SHP77 (cell line): Measurements from ENCODE around the gene GTF3C5.
A peak's percentile ranks its signal among the peaks of the same experiment; 100 is the strongest.
"Not testable (repeated sequence)": the region's sequence is repeated elsewhere in the genome, so short reads cannot be mapped to it uniquely, and the experiment has no call there.

Experiments used
- DNase-seq, 2 experiments: peaks; one replicate each; lab custom pipeline; 2025; lab: John Stamatoyannopoulos, UW

Gene GTF3C5

GRCh38 chr9:133070500-133070961 is 39.7 kb downstream of the GTF3C5 start:
- not testable (repeated sequence) for DNase-seq

DNA sequence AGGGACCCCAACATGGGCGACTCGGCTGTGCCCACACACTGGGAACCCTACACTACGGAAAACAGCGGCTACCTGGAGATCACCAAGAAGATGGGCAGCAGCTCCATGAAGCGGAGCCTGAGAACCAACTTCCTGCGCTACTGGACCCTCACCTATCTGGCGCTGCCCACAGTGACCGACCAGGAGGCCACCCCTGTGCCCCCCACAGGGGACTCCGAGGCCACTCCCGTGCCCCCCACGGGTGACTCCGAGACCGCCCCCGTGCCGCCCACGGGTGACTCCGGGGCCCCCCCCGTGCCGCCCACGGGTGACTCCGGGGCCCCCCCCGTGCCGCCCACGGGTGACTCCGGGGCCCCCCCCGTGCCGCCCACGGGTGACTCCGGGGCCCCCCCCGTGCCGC is 40.2 kb downstream of the GTF3C5 start:
- DNase-seq, result not testable (repeated sequence)

GRCh38 chr9:133071484-133072150 is 40.8 kb downstream of the GTF3C5 start:
- DNase-seq, result no peak

- not testable (repeated sequence) for DNase-seq
Observed at GRCh38 chr9:133072210-133072609, 41.4 kb downstream of the GTF3C5 start.

DNA sequence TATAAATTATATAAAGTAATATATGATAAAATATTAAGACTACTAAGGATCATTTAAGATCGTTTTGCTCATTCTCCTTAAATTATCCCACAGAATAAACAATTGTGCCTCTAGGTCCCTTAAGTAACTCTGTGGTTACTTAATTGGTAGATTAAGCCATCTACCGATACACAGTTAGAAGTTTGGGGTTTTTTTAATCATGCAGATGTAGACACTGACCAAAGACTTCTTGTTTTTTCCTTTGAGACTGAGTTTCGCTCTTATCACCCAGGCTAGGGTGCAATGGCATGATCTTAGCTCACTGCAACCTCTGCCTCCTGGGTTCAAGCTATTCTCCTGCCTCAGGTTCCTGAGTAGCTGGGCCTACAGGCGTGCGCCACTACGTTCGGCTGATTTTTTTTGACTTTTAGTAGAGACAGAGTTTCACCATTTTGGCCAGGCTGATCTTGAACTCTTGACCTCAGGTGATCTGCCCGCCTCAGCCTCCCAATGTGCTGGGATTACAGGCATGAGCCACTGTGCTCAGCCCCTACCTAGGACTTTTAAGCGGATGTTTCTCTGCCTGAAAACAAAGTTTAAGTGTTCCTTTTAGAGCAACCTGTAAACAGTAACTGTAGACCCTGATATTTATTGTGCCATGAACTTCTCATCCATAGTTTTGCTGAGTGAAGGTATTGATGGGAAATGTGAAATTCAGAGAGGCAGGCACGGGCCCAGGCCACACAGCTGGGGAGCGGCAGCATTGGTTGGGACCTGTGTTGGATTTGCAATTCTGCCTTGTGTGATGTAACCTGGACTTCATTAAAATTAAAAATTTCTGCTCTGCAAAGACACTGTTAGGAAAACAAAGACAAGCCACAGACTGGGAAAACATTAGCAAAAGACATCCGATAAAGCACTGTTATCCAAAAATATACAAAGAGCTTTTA is 42.6 kb downstream of the GTF3C5 start:
- DNase-seq, result no peak

- DNase-seq, result no peak
Observed at GRCh38 chr9:133074111-133074651, 43.4 kb downstream of the GTF3C5 start.

- DNase-seq, result no peak
Observed at GRCh38 chr9:133075925-133076630, 45.3 kb downstream of the GTF3C5 start.

- DNase-seq, result no peak
Observed at GRCh38 chr9:133076691-133077090, 45.9 kb downstream of the GTF3C5 start.

DNA sequence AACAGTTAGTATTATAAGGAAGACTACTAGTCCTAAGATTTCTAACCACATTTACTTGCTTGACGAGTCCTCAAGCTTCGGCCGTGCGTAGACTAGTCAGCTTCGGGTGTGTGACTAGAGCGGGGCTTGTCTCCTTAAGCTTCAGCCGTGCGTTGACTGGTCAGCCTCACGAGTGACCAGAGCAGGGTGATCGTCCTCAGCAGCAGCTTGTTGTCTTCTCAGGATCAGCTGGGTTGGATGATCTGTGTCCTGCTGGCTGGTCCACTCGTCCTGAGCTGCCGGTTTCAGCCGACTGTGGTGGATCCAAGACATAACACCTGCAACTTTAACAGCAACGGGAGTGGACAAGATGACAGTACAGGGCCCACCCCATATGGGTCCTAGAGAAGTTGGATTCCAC is 47.7 kb downstream of the GTF3C5 start:
- no peak for DNase-seq

GRCh38 chr9:133080161-133080560 is 49.4 kb downstream of the GTF3C5 start:
- DNase-seq, result no peak

- DNase-seq, result not testable (repeated sequence)
Observed at GRCh38 chr9:133080786-133081779, 50.3 kb downstream of the GTF3C5 start.

GRCh38 chr9:133081957-133082644 is 51.3 kb downstream of the GTF3C5 start:
- not testable (repeated sequence) for DNase-seq

DNA sequence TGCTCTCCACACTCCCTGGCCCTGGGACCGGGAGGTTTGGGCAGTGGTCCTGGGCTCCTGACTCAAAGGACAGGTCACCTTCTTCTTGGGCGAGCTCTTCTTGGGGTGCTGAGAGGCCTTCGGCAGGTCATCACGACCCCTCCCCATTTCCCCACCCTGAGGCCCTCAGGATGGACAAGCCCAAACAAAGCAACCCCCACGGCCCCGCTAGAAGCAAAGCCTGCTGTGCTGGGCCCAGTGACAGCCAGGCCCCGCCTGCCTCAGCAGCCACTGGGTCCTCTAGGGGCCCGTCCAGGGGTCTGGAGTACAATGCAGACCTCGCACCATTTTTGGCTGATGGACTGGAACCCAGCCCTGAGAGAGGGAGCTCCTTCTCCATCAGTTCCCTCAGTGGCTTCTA is 52.9 kb downstream of the GTF3C5 start:
- not testable (repeated sequence) for DNase-seq

- DNase-seq, result not testable (repeated sequence)
Observed at GRCh38 chr9:133086212-133086860, 55.5 kb downstream of the GTF3C5 start.

- DNase-seq, result no peak
Observed at GRCh38 chr9:133086894-133087293, 56.1 kb downstream of the GTF3C5 start.

DNA sequence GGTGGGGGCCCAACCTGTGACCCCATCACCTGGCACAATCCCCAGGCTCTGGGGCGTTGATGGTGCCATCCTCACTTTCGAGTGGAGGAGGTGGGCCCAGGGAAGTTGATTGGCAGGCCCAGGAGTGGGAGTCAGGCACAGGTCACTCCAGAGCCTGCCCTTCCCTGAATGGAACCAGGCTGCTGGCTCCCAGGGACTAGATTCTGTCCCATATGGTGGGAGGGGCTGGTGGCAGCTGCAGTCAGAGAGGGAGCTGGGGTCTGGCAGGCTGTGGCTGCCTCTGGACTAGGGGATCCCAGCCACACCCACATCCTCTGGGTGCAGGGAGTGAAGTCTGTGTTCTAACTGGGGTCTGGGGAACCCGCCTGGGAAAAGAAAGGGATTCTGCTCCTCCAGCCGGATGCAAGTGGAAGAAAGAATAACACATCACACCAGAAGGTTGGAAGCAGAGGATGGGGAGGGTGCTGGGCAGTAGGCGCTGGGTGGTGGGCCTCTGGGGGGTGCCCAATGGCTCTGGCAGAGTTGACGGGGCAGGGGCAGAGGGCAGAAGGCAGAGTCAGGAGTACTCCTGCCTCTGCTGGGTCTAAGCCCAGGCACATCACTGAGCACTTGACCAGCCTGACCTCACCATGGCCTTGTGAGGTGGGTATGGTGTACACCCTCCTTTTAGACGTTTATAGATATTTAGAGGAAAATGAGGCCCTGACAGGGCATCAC is 56.8 kb downstream of the GTF3C5 start:
- DNase-seq, result no peak

GRCh38 chr9:133088146-133088750 is 57.5 kb downstream of the GTF3C5 start:
- DNase-seq, result no peak

GRCh38 chr9:133088756-133089155 is 58.0 kb downstream of the GTF3C5 start:
- DNase-seq, result no peak

GRCh38 chr9:133089271-133089671 is 58.5 kb downstream of the GTF3C5 start:
- peak; percentile 75 to 83 for DNase-seq
